Esophagus squamous epithelium (tissue), 5 donors: ENCODE results near the gene SMAD3. TPM values are rescaled to one million over a fixed set of nuclear protein-coding genes. Genes with fewer than 3 reads are reported as not detected.

ENCODE experiments used
- DNase-seq: peaks from one replicate; lab custom pipeline; 2025; lab: John Stamatoyannopoulos, UW
- H3K27ac ChIP-seq, 4 donors: fragments of 200-600 bp; sonication (generic); one replicate each; pipeline ENCODE4 v1.5.1; 2016 to 2019; ENCODE audit warnings: mild to moderate bottlenecking in 1 of 4
- H3K27me3 ChIP-seq, 4 donors: fragments of 200-600 bp; sonication (generic); 1 replicate in 3 of 4; 2 replicates in 1 of 4; pipeline versions ENCODE4 v1.5.1 to v1.6.0; 2017 to 2021; ENCODE audit warnings: antibody characterized with exemption in 1 of 4
- H3K36me3 ChIP-seq, 3 donors: fragments of 200-600 bp; sonication (generic); one replicate each; pipeline ENCODE4 v1.5.1; 2016 to 2019
- H3K4me1 ChIP-seq, 3 donors: fragments of 200-600 bp; sonication (generic); one replicate each; pipeline ENCODE4 v1.5.1; 2017 to 2019
- H3K4me3 ChIP-seq, 4 donors: fragments of 200-600 bp; sonication (generic); 1 replicate in 3 of 4; 2 replicates in 1 of 4; pipeline ENCODE4 v1.5.1; 2016 to 2019; ENCODE audit warnings: mild to moderate bottlenecking in 2 of 4, moderate library complexity in 1 of 4
- H3K9me3 ChIP-seq, 3 donors: fragments of 200-600 bp; sonication (generic); one replicate each; pipeline ENCODE4 v1.5.1; 2016 to 2019
- CTCF ChIP-seq, 6 experiments: fragments of 450-650 bp in 4 of 6; fragments of 200-600 bp in 2 of 6; sonication (generic) in 2 of 6; IDR thresholded peaks; one replicate each; pipeline ENCODE4 v1.5.1; 2016 to 2019; ENCODE audit warnings: antibody characterized with exemption in 6 of 6, mild to moderate bottlenecking in 4 of 6, moderate library complexity in 4 of 6
- POLR2A ChIP-seq, 4 donors: fragments of 450-650 bp; IDR thresholded peaks; one replicate each; pipeline ENCODE4 v1.6.1; 2017; ENCODE audit warnings: antibody characterized with exemption in 4 of 4, mild to moderate bottlenecking in 4 of 4, moderate library complexity in 3 of 4
- WGBS, 2 donors: methylation state at CpG; one replicate each; pipeline ENCODE4 v1.1.5; 2018; 5-methylcytosine and 5-hydroxymethylcytosine counted together
- intact Hi-C: fragments of 100-400 bp; cut with DNase I; formaldehyde crosslinking; loops from one replicate; pipeline ENCODE4 v1.15.0; 2022
- total RNA-seq, 4 donors: library from RNA; depleted of rRNA; stranded (reverse); fragments of >200 nt; gene quantifications; one replicate each; pipeline ENCODE4 v1.1.0, GENCODE V29; 2016
- donor health status: DM: yes; HTN: yes; CAD: no.

SMAD3 gene
- total RNA-seq, 4 donors from 2014 or later, result 70.8 to 134 (median 105) TPM

GRCh38 chr15:67110958-67111864 lies 45.8 kb downstream of the SMAD3 start:
- intact Hi-C loops, result no loop called here
- no peaks in the 10 kb centered on the region for H3K36me3 ChIP-seq
- H3K27me3 ChIP-seq, result no peaks in the 10 kb centered on the region
- TF ChIP-seq CTCF (IDR thresholded peaks at IDR 0.05) (no peak), POLR2A (IDR thresholded peaks at IDR 0.05) (no peak)
- no peak for DNase-seq
- 90 to 100% methylated on average over 2 of the region's 2 CpGs for WGBS, 2 donors
- H3K27ac ChIP-seq, result peak overlapping the region in 1 of 4 donors; percentile 95
- H3K9me3 ChIP-seq, result no peaks in the 10 kb centered on the region
- peaks cover 36 to 79% (median 63%) of the 10 kb centered on the region in 3 donors for H3K4me1 ChIP-seq
- no peak overlapping the region for H3K4me3 ChIP-seq

GRCh38 chr15:67114046-67114445 lies 48.6 kb downstream of the SMAD3 start:
- H3K9me3 ChIP-seq, result no peaks in the 10 kb centered on the region
- H3K27ac ChIP-seq, result no peak overlapping the region
- intact Hi-C loops, result no loop called here
- no peaks in the 10 kb centered on the region for H3K36me3 ChIP-seq
- no peak overlapping the region for H3K4me3 ChIP-seq
- peaks cover 32 to 79% (median 63%) of the 10 kb centered on the region in 3 donors for H3K4me1 ChIP-seq
- WGBS, 2 donors, result 91 to 96% methylated on average over 7 of the region's 8 CpGs
- TF ChIP-seq POLR2A (IDR thresholded peaks at IDR 0.05) (no peak), CTCF (IDR thresholded peaks at IDR 0.05) (no peak)
- H3K27me3 ChIP-seq, result no peaks in the 10 kb centered on the region
- no peak for DNase-seq

- Histone ChIP-seq H3K36me3 (no peaks in the 10 kb centered on the region), H3K4me3 (no peak overlapping the region), H3K9me3 (no peaks in the 10 kb centered on the region), H3K27ac (peak overlapping the region in 3 of 4 donors; percentile 46 to 93 (median 63)), H3K27me3 (no peaks in the 10 kb centered on the region), H3K4me1 (peaks cover 33 to 79% (median 63%) of the 10 kb centered on the region in 3 donors)
- intact Hi-C loops, result no loop called here
- no peak for DNase-seq
- WGBS, 2 donors, result 52 to 73% methylated on average over 5 of the region's 6 CpGs
- TF ChIP-seq POLR2A (IDR thresholded peaks at IDR 0.05), result no peak
- no peak for TF ChIP-seq CTCF (IDR thresholded peaks at IDR 0.05)
These were observed 49.6 kb downstream of the SMAD3 start for GRCh38 chr15:67114846-67115585.

GRCh38 chr15:67115586-67115969 lies 50.2 kb downstream of the SMAD3 start:
- Histone ChIP-seq H3K36me3 (no peaks in the 10 kb centered on the region), H3K9me3 (no peaks in the 10 kb centered on the region), H3K27ac (peak overlapping the region in 3 of 4 donors; percentile 46 to 93 (median 63)), H3K4me3 (no peak overlapping the region), H3K4me1 (peaks cover 38 to 79% (median 67%) of the 10 kb centered on the region in 3 donors), H3K27me3 (no peaks in the 10 kb centered on the region)
- no peak for DNase-seq
- 50 to 100% methylated on average over 1 of the region's 1 CpG for WGBS, 2 donors
- intact Hi-C loops, result no loop called here
- no peak for TF ChIP-seq POLR2A (IDR thresholded peaks at IDR 0.05)
- no peak for TF ChIP-seq CTCF (IDR thresholded peaks at IDR 0.05)

- WGBS, 2 donors, result 63 to 86% methylated on average over 2 of the region's 2 CpGs
- Histone ChIP-seq H3K4me3 (no peak overlapping the region), H3K36me3 (no peaks in the 10 kb centered on the region), H3K27me3 (no peaks in the 10 kb centered on the region), H3K9me3 (no peaks in the 10 kb centered on the region), H3K27ac (peak overlapping the region; percentile 44 to 93 (median 78)), H3K4me1 (peaks cover 48 to 86% (median 79%) of the 10 kb centered on the region in 3 donors)
- intact Hi-C loops, result no loop called here
- no peak for DNase-seq
- TF ChIP-seq CTCF (IDR thresholded peaks at IDR 0.05), result no peak
- no peak for TF ChIP-seq POLR2A (IDR thresholded peaks at IDR 0.05)
These were observed 51.3 kb downstream of the SMAD3 start for GRCh38 chr15:67116742-67117141.
